HFF-Myc (cell line): ENCODE measurements around the gene STK32C.

ENCODE experiments used
- DNase-seq: peaks from one replicate; pipeline ENCODE4 v3.0.0-alpha.2; 2011; ENCODE audit warnings: low read depth; ENCODE audit errors: extremely low read depth
- H3K4me3 ChIP-seq: replicated peaks from 2 replicates; pipeline ENCODE4 v1.5.1; 2011; ENCODE audit warnings: low read depth, mild to moderate bottlenecking, control low read depth, low read length
- CTCF ChIP-seq: IDR thresholded peaks from 2 replicates; pipeline ENCODE4 v1.5.1; 2012; ENCODE audit warnings: mild to moderate bottlenecking, low read depth, low read length, control low read depth; ENCODE audit errors: missing control alignments

The STK32C gene

GRCh38 chr10:132211246-132211645 lies 96.5 kb downstream of the STK32C start:
- TF ChIP-seq CTCF: no peak
- no peak overlapping the region for H3K4me3 ChIP-seq
- DNase-seq: no peak

GRCh38 chr10:132210766-132211165 lies 97.0 kb downstream of the STK32C start:
- no peak for TF ChIP-seq CTCF
- no peak overlapping the region for H3K4me3 ChIP-seq
- no peak for DNase-seq

- no peak for TF ChIP-seq CTCF
- no peak for DNase-seq
- H3K4me3 ChIP-seq: no peak overlapping the region
These were observed 97.7 kb downstream of the STK32C start for GRCh38 chr10:132209978-132210530.

- no peak for TF ChIP-seq CTCF
- DNase-seq: no peak
- no peak overlapping the region for H3K4me3 ChIP-seq
These were observed 98.6 kb downstream of the STK32C start for GRCh38 chr10:132209130-132209529.

GRCh38 chr10:132208462-132209050 lies 99.2 kb downstream of the STK32C start:
- H3K4me3 ChIP-seq: no peak overlapping the region
- no peak for TF ChIP-seq CTCF
- no peak for DNase-seq

- no peak for DNase-seq
- H3K4me3 ChIP-seq: no peak overlapping the region
- no peak for TF ChIP-seq CTCF
These were observed 100.0 kb downstream of the STK32C start for GRCh38 chr10:132207536-132208461.
